GM18858 (cell line): ENCODE data around the gene PTRHD1.

ENCODE experiments used
- ATAC-seq: cut with Tn5 transposase; IDR thresholded peaks from one replicate; pipeline ENCODE4 v1.9.1; 2021; ENCODE audit not compliant: unreplicated experiment

The PTRHD1 gene

DNA sequence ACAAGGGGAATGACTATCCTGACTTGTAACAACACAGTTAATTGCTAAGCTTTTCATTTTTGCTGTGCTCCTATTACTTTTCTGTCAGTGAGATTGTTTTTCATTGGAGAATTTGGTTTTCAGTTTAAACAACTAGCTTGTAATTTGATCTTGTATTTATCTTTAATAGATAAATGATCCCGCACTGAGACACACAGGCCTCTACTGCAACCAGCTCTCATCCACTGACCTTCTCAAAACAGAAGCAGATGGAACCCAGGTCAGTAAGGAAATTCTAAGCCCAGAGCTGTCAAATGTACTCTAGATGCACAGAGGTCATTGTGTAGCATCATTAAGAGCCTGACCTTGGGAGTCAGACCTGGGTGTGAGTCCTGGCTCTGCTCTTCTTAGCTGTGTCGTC is 30.7 kb downstream of the PTRHD1 start:
- no peak for ATAC-seq

GRCh38 chr2:24761866-24762265 is 31.3 kb downstream of the PTRHD1 start:
- ATAC-seq: no peak

DNA sequence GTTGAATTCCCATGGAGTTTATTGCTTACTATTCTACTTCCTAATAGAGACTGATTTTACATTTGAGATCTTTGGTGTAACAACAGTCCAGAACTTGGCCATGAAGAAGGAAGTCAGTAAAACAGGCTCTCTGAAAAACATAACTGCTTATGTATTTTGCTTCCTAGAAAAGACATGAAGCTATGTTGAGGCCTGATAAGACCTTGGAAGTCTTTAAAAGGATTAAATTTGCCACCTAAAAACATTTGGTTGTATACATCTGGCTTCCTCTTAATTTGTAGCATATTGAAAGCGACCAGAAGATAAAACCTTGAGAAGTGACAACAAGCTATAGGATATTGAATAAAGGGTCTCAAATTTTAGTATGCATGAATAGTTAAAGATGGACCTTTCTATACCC is 36.4 kb downstream of the PTRHD1 start:
- ATAC-seq: no peak

DNA sequence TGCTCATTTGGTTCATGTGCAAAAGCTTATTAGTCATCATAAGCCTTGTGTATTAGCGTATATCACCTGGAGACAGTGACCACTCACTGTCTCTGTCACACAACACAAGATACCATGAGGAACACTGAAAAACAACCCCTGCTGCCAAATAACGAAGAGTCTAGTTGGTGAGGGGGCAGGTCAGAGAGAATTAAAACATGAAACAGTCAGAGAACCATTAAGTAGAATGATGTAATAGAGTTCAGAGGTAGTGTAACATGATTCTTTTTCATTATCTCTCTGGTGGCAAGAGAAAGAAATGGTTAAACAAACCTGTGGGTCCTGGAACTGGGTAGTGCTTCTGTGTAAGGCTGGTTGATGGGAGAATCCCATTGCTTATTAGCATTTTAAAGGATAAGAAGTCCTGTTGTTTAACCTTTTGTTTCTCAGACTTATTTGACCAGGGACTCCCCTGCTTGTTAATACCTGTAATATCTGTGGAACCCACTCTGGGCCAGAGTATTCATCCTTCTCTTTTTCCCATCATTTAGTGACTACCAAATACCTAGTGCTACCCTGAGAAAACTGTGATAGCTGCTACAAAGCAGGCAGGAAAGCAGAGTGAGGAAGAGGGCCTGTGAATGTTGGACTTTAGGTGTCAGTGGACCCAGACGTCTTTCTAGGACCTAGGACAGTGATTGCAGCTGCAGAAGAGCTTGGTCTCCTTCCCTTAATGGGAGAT is 38.0 kb downstream of the PTRHD1 start:
- ATAC-seq: no peak

DNA sequence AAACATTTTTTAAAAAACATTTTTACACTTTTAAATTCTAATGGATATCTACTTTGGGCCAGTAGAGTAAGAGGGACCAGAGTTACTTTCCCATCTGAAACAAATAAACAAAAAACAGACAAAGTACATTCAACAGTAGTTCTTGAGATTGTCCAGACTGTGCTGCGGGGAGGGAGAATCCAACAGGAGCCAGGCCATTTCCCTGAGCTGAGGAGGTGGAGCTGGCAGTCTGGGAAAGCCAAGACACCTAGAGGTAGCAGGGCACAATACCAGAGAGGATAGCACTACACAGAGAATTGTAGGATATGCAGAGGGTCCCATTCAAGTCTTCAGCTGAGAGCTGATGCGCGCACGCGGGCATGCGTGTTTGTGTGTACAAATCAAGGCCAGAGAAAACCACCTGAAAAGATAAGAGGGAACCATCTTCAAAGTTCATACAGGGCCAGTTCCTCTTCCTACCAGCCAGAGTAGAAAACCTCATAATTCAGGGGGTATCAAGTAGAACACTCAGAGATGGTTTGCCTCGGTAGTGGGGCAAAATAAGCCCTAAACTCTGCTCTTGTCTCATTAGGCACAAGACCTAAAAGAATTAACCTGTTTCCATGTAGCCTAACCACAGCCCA is 44.0 kb downstream of the PTRHD1 start:
- no peak for ATAC-seq

GRCh38 chr2:24747299-24747698 is 45.9 kb downstream of the PTRHD1 start:
- ATAC-seq: no peak

- ATAC-seq: no peak
Observed at GRCh38 chr2:24745825-24746224, 47.4 kb downstream of the PTRHD1 start.

DNA sequence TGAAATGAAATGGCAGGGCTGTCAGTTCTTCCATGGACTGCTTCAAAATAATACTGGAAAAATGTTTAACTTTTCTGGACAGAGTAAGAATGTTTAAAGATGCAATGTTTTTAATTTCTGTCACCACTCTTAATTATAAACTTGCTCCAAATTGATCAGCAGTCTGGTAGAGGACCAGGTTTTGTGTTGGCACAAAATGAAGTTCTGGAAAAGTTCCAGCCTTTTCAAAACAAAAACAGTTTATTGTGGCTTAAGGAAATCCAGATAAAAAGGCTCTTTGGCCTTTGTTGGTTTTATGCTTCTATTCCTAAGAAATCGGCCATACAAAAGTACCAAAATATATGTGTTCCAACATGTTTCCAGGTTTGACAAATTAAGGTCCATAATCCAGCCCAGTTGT is 48.8 kb downstream of the PTRHD1 start:
- ATAC-seq: no peak

GRCh38 chr2:24743924-24744323 is 49.3 kb downstream of the PTRHD1 start:
- no peak for ATAC-seq

DNA sequence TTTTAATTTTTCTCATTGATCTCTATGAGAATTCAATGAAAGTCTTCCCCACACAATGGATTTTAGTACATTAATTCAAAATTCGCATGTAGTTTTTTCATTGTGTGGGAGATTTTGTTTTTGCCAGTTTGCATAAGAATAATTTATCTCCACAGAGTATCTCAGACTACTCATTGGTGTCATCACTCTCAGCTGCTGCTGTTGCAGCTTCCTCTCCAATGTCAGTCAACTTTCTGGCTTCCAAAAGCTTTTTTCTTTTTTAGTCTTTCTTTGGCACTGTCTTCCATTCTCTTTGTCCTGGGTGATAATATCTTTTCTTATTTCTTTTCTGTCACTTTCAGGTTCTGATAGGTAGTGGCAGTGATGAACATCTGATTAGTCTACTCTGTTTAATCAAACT is 50.5 kb downstream of the PTRHD1 start:
- ATAC-seq: no peak

DNA sequence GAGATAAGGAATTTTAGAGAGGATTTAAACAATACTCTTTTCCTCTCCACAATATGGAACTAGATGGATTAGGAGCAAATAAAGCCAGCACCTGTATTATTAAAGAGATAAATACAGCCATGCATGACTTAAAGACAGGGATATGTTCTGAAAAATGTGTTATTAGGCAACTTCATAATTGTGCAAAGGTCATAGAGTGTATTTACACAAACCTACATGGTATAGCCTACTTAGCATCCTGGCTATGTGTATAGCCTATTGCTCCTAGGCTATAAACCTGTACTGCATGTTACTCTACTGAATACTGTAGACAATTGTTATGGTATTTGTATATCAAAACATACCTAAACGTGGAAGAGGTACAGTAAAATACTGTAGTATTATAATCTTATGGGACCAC is 53.0 kb downstream of the PTRHD1 start:
- no peak for ATAC-seq
